Thoracic aorta (tissue), 2 donors: ENCODE measurements around the gene CWF19L1. TPM values are rescaled to one million over a fixed set of nuclear protein-coding genes. Genes with fewer than 3 reads are reported as not detected.

Source experiments
- ATAC-seq: fragments of 150-250 bp; one replicate; pipeline ENCODE4 v1.8.0; 2017; ENCODE audit warnings: low read depth; ENCODE audit not compliant: insufficient number of reproducible peaks, low FRiP score
- DNase-seq: peaks from one replicate; pipeline ENCODE4 v3.0.0-alpha.2; 2020; ENCODE audit warnings: low spot score
- H3K27ac ChIP-seq, 2 donors: fragments of 200-600 bp; sonication (generic); 1 replicate in 1 of 2; 2 replicates in 1 of 2; pipeline ENCODE4 v1.5.1; 2016; ENCODE audit warnings: mild to moderate bottlenecking in 2 of 2, moderate library complexity in 2 of 2
- H3K27me3 ChIP-seq: fragments of 200-600 bp; sonication (generic); replicated peaks from 2 replicates; pipeline ENCODE4 v1.6.0; 2016; ENCODE audit warnings: mild to moderate bottlenecking; ENCODE audit not compliant: insufficient read depth
- H3K36me3 ChIP-seq: fragments of 200-600 bp; sonication (generic); one replicate; pipeline ENCODE4 v1.5.1; 2016
- H3K4me1 ChIP-seq, 2 donors: fragments of 200-600 bp; sonication (generic); 1 replicate in 1 of 2; 2 replicates in 1 of 2; pipeline versions ENCODE4 v1.5.1 to v1.6.0; 2016; ENCODE audit warnings: low read depth in 2 of 2, mild to moderate bottlenecking in 1 of 2; ENCODE audit not compliant: control insufficient read depth in 1 of 2
- H3K4me3 ChIP-seq: fragments of 200-600 bp; sonication (generic); 2 replicates; pipeline ENCODE4 v1.5.1; 2016; ENCODE audit warnings: mild to moderate bottlenecking
- H3K9me3 ChIP-seq: fragments of 200-600 bp; sonication (generic); 2 replicates; pipeline ENCODE4 v1.5.1; 2016
- total RNA-seq, 2 donors: library from RNA; depleted of rRNA; stranded (reverse); fragments of >200 nt; gene quantifications; one replicate each; pipeline versions ENCODE4 v1.1.0 to v1.2.3, GENCODE V29; 2016
- TF ChIP-seq, protein P1 (sequence below): fragments of 200-600 bp; sonication (generic); IDR thresholded peaks from one replicate; pipeline ENCODE4 v1.5.1; 2019; ENCODE audit warnings: antibody characterized with exemption

The CWF19L1 gene
- total RNA-seq, 2 donors from 2014 or later: 19.5 to 27.2 TPM

GRCh38 chr10:100183481-100183880, 84.0 kb downstream of the CWF19L1 start:
- ATAC-seq (no peak), DNase-seq (no peak)
- Histone ChIP-seq H3K9me3 (no peaks in the 10 kb centered on the region), H3K36me3 (no peaks in the 10 kb centered on the region), H3K4me1 (peaks cover 8 to 22% of the 10 kb centered on the region in 2 donors), H3K27ac (no peak overlapping the region), H3K4me3 (no peak overlapping the region), H3K27me3 (no peaks in the 10 kb centered on the region)
- TF ChIP-seq, protein P1, sequence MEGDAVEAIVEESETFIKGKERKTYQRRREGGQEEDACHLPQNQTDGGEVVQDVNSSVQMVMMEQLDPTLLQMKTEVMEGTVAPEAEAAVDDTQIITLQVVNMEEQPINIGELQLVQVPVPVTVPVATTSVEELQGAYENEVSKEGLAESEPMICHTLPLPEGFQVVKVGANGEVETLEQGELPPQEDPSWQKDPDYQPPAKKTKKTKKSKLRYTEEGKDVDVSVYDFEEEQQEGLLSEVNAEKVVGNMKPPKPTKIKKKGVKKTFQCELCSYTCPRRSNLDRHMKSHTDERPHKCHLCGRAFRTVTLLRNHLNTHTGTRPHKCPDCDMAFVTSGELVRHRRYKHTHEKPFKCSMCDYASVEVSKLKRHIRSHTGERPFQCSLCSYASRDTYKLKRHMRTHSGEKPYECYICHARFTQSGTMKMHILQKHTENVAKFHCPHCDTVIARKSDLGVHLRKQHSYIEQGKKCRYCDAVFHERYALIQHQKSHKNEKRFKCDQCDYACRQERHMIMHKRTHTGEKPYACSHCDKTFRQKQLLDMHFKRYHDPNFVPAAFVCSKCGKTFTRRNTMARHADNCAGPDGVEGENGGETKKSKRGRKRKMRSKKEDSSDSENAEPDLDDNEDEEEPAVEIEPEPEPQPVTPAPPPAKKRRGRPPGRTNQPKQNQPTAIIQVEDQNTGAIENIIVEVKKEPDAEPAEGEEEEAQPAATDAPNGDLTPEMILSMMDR: no peak

DNA sequence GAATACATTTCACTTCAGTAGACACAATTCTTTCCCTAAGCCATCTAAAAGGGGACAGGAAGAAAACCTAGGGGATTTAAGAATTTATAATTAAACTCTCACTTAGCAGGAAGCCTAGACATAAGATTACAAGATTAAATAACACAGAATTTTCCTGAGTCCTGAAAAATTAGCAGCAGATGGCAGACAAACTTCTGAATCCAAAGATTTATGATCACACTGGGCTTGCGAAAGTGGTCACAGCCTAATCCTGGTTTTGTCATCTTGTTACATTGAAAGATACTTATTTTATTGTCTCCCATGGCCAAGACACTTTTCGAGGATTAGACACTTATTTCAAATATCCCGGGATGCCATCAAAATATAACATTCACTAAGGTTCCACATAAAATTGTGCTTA, 84.5 kb downstream of the CWF19L1 start:
- DNase-seq: no peak
- no peaks in the 10 kb centered on the region for H3K27me3 ChIP-seq
- no peak overlapping the region for H3K4me3 ChIP-seq
- H3K27ac ChIP-seq: no peak overlapping the region
- TF ChIP-seq, protein P1: no peak
- peaks cover 8 to 22% of the 10 kb centered on the region in 2 donors for H3K4me1 ChIP-seq
- ATAC-seq: no peak
- no peaks in the 10 kb centered on the region for H3K9me3 ChIP-seq
- no peaks in the 10 kb centered on the region for H3K36me3 ChIP-seq

Other genes with a start within 250 kb of the CWF19L1 start
- not detected for gene CPN1, start 185.8 kb downstream of the CWF19L1 start, total RNA-seq
- gene ERLIN1, start 81.6 kb downstream of the CWF19L1 start, total RNA-seq: 10 to 100 TPM in 1 of 2 donors, 1 to 10 TPM in 1; 9.3 to 21.2 TPM
- gene CHUK, start 38.0 kb downstream of the CWF19L1 start, total RNA-seq: 10 to 100 TPM; 17.7 to 25.0 TPM
- gene BLOC1S2, start 19.0 kb upstream of the CWF19L1 start, total RNA-seq: 10 to 100 TPM; 14.1 to 35.7 TPM
- gene PKD2L1, start 62.6 kb upstream of the CWF19L1 start, total RNA-seq: under 1 TPM in 1 of 2 donors, not detected in 1; 0.56 TPM
- gene SCD, start 79.6 kb upstream of the CWF19L1 start, total RNA-seq: 10 to 100 TPM; 12.8 to 16.7 TPM
- gene WNT8B, start 195.4 kb upstream of the CWF19L1 start, total RNA-seq: not detected